Stimulated activated CD4-positive, alpha-beta T cell treated with anti-CD3 and anti-CD28 coated beads, Interleukin-2, amount 100 ng/mL, for 4 hours (primary cell): Measurements from ENCODE around the gene IQCE.

Experiments
- DNase-seq: peaks from one replicate; pipeline ENCODE4 v3.0.0-alpha.2; 2020; ENCODE audit warnings: low read depth

Gene IQCE

DNA sequence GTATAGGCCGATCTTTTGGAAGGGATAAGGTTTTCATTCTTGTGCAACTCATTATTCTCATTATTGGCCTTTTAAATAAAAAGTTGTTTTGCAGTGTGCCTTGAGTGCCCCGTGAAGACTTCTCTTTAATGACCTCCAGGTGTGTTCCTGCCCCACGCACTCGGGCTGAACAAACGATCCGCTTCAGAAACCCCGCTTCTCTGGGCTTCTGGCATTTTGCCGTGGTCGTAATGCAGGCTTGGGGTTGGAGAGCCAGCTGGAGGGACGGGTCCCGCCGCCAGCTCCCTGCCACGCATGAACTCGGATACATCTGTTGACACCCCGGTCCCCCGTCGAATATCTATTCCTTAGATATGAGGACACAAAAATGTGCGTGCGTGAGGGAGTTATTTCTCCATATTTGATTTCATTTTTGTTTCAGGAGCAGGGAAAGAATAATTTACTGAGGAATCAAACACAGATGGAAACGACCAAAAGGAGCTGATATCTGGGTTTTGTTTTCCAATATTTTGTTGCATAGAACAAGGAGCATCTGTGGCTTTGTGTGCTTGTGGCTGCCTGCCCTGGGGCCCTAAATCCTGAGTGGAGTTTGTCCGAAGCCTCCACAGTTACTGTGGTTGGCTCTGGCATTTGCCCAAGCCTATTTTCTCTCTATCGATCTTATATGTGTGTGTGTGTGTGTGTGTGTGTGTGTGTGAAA is 56.0 kb downstream of the IQCE start:
- no peak for DNase-seq

DNA sequence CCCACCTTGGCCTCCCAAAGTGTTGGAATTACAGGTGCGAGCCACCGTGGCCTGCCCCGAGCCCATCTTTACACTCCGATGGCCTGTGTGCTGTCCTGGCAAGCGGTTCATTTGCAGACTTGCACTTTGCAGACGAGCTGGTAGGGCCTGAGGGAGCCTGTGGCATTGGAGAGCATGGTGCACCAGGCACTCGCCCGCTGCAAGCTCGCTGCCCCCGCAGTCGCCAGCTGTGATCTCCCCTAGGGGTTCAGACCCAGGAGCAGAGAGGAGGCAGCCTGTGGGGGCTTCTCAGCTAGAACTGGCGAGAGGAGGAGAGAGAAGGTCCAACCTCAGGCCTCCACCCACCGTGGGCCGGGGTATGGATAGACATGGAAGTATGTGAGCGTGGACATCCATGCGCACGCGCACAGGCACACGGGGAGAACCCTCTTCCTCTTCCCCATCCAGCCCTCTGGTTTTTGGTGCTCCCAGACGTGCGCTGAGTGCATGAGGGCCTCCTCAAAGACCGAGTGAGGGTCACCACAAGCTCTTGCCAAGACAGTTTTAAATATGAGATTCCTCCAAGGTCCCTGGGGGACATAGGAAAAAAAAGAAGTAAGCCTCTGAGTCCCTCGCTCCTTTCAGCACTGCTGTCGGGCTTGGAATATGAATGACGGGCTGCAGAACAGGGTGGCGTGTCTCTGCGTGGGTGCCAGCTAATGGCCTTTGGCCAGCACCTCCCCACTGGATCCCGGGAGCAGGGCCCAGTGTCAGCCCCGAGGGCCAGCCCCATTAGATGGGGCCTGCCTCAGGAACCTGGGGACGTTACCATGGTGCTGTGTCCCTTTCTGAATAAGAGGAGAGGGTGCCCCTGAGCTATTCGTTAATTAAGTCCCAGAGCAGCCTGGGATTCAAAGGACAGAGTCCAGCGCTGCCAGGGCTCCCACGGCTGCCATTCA is 57.9 kb downstream of the IQCE start:
- DNase-seq, result no peak

DNA sequence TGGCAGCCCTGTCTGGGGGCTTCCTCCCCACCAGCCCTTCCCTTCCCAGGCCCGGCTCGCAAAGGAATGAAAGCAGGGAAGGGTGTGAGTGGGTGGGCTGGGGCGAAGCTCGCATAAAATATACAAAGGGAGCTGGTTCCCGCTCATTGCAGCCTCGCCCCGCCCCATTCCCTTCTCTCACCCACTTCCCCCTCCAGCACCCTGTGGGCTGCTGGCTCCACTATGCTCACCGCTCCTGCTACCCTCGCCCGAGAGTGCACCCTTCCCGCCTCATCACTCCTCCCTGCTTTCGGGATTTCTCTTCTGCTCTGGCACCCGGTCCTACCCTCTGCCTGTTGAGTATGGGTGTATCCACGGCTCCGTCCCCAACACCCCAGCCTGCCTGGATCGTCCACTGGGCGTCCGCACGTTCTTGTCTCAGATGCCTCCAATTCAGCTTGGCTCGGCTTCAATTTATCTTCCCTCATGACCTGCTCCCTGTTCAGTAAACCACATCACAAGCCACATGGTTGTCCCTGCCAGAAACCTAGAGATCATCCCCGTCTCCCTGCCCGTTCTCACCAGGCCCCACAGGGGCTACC is 58.6 kb downstream of the IQCE start:
- no peak for DNase-seq

DNA sequence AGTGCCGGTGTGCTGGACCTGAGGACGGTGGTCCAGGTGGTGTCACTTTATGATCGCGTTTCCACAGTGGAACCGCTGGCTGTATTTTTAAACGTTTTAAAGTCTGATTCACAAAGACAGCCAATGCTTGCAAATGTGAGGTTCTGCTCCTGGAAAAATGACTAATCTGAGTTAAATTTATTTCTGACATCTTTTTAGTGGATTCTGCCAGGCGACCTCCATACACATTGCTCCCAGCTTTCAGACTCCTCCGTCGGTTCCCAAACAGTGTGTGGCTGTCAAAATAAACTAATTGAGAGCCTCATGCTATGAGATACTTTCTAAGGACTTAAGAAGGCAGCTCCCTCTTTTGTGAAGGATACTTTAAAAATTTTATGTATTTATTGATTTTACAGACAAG is 60.3 kb downstream of the IQCE start:
- DNase-seq, result no peak

DNA sequence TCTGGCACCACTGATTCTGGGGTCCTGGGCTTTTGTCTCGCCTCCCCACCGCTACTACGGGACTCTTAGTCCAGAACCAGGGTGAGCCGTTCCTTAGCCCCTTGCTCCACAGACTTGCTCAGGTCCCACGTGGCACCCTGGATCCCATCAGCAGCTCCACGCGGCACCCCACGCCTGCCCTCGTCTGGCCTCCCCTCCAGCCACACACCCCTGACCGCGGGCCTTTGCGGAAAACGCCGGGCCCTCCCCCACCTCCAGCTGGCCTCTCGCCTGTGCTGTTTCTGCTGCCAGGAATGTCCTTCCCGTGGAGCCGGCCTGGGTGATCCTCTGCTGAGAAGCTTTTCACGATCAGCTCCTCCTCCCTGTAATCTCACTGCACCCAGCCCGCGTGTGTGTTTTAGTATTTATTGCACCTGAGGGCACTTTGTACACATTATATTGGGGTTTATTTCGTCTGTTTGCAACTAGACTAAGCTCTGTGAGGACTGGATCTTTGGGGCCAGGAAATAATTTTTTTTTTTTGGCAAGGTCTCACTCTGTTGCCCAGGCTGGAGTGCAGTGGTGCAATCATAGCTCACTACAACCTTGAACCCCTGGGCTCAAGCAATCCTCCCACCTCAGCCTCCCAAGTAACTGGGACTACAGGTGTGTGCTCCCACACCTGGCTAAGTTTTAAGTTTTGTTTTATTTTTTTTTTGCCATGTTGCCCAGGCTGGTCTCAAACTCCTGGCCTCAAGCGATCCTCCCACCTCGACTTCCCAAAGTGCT is 62.5 kb downstream of the IQCE start:
- no peak for DNase-seq

DNA sequence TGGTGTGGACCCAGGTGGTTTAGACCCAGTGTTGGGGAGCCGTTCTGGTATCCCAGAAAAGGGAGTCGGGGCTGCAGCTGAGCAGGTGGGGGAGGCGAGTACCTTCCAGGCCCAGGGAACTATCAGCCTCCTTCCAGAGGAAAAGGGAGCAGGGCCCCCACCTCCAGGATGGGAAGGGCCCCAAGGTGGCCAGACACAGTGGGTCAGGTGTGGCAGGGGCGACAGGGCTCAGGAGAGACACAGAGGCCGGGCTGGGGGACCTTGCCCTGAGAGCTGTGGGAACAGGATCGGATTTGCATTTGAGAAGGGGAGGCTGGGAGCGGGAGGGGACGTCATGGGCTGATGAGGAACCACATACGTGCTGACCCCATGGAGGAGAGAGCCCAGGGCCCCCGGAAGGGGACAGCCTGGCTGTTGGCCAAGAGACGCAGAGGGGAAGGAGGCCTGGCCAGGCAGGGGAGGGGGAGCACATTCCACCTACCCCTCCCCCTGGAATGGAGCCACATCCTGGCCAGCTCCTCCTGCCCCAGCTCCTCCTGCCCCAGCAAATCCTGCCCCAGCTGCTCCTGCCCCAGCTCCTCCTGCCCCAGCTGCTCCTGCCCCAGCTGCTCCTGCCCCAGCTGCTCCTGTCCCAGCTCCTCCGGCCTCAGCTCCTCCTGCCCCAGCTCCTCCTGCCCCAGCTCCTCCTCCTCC is 63.3 kb downstream of the IQCE start:
- DNase-seq, result no peak

DNA sequence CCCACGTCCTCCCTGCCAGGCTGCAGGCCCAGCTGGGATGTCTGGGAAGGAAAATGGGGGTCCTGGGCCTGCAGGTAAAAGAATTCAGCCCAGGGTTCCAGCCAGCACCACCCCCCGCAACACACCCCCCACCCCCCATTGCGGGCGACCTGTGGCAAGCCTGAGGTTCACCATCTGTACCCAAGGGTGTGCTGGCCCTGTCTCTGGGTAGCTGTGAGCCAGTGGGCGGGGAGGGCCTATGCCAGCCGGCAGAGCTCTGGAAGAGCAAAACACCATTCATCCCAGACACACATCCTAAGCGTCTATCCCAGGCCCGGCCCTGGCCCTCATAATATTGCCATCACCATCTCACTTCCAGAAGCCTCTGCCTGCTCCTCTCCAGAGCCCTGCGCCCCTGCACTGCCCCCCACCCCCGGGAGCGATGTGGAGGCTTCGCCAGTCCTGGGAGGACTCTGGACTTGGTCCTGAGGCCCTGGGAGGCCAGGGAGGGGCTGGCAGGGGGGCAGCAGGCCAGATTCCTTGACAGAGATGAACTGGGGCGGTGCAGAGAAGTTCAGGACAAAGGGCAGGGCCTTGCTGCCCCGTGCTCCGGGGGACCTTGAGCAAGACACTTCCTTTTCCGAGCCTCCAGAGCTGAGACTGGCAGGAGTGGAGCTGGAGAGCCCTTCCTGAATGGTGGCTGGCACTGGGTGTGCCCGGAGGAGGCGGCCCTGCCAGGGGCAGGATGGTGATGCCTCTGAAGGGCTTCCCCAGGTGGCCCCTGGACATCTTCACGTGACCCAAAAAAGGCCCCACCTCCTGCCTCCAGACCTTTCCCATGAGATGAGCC is 64.3 kb downstream of the IQCE start:
- no peak for DNase-seq

DNA sequence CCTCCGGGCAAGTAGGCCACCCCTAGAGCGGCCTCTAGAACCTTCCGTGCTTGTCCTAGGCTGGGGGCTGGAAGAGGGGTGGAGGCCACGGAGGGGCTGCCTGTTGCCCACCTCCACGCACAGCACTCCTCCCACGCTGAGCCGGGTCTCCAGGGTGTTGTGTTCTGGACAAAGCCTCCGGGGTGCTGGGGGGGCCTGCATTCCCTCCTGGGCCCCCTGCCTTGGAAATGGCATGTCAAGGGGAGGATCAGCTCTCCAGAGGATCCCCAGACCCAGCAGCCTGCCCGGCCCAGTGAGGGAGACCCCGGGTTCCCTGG is 64.9 kb downstream of the IQCE start:
- DNase-seq, result no peak

DNA sequence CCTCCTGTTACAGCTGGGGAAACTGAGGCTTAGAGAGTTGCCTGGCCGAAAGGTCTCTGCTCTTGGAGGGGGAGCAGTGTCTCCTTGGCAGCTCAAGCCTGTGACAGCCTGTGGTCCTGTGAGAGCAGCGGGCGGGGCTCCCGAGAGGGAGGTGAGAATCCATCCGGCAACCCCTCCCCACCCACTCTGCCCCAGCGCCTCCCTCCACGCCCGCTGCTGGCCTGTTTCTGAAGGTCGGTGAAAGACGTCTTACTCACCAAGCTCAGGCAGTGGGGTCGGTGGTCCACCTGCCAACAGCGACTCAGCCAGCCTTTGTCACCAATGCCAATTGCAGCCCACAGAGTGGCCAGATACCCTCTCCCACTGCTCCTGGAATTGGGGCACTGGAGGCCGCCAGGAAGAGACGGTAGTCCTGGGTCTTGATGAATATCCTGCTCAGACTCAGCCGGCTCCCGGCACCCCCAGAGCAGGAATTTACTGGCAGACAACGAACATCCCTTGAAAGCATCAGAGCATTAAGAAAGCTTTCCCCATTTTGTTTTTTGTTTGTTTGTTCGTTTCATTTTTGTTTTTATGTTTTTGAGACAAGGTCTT is 65.6 kb downstream of the IQCE start:
- DNase-seq, result no peak

DNA sequence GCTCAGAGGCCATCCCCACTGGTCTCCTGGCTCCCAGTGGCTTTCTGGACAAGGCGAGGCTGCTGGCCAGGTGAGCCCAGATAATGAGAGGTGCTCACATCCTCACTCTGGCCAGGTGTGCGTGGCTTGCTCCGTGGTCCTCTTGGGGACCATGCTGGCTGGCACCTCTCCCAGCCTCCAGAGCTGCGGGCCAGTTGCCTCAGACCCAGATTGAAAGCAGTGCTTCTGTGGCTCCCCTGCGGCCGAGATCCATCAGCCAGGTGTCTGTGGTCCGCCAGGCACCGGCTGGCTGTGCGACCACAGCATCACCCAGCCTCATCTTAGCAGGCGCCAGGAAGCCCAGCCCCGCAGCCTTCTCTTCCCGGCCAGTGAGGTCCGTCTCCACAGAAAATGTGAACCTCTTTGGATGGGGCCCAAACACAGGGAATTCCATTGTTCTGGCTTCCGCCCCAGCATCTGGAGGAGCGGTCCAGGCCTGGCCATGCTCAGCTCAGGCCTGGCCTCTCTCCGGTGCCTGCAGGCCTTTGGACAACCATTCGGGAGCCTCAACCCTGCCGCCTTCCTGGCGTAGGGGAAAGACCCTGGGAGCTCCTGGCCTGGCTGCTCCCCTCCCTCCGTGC is 67.8 kb downstream of the IQCE start:
- DNase-seq, result no peak

DNA sequence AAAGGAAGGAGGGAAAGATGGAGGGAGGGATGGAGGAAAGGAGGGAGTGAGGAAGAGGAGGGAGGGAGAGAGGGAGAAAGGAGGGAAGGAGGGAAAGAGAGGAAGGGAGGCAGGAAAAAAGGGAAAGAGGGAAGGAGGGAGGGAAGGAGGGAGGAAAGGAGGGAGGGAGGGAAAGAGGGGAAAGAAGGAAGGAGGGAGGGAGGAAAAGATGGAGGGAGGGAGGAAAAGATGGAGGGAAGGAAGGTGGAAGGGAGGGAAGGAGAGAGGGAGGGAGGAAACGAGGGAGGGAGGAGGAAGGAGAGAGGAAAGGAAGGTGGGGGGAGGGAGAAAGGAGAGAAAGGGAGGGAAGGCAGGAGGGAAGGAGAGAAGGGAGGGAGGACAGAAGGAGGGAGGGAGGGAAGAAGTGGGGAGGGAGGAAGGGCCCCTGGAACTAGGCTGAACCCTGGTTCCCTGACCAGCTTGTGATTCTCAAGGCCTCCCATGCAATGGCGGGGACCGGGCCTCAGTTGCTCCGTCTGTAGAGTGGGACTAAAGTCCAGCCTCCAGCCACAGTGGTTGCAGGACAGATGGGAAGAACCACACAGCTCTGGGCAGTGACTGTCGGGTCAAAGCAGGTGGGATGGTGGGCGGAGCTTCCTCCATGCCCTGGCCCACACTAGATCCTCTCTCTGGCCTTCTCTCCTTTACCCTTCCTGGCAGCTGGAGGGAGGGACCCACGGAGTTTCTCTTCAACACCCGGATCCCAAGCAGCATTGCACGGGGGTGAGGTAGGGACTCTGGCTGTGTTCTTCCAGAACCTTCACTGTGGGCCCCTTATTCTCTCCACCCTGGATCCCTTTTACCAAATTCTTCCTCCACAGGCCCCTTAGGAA is 68.7 kb downstream of the IQCE start:
- DNase-seq, result no peak

DNA sequence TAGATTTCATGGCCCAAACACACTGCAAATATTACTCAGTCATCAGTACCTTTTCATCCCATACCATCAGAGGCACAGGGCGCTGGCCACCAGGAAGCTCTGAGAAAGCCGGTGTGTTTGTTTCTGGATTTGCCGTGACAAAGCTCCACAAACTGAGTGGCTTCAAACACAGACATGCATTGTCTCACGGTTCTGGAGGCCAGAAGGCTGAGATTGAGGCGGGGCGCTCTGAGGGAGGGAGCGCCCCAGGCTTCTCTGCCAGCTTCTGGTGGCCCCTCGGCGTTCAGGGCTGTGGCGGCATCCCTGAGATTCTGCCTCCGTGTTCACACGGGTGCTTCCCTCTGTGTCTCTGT is 69.3 kb downstream of the IQCE start:
- DNase-seq, result no peak

DNA sequence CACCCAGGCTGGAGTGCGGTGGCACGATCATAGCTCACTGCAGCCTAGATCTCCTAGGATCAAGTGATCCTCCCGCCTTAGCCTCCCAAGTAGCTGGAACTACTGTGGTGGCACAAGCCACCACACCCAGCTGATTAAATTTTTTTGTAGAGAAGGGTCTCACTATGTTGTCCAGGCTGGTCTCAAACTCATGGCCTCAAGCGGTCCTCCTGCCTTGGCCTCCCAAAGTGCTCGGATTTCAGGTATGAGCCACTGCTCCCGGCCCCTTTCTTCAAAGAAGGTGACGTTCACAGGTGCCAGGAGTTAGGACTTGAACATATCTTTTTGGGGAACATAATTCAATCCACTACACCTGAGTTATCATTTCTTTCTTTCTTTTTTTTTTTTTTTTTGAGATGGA is 70.1 kb downstream of the IQCE start:
- no peak for DNase-seq

DNA sequence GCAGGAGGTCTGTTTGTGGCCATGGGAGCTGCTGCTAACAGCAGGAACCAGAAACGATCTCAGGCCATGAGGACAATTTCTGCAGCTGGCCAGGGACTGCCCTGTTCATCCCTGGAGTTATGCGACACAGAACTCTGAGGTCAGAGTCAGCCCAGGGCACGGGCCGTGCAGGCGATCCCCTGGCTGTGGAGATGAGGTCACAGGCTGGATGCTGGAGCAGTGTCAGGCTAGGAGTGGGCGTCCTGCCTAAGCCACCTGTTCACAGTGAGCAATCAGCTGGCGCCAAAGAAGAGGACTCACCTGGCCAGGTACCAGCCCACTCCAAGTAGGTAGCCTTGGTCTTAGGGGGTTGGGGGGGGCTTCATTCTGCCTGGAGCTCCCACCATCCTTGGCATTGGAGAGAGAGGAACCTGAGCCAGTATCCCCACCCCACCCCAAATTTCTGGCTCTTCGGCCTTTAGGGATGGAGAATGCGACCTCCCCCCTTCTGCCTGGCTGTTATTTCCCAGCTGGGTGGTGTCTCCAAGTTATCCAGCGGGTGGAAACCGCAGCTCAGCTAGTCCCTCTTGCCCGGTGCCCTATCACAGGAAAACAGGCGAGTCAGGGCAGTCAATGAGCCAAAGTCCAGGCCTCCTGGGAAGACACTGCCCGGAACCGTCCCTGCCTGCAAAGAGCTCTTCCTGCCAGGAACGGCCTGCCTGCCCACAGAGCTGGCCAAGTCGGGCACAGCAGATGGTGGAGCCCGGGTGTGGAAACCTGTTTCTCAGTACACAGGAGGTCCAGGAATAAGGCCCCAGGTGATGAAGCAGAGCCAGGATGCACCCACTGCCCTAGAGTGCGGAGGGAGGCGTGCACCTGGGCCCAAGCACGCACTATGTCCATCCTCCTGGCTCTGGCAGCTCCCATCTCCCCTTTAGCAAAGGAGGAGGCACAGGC is 71.2 kb downstream of the IQCE start:
- DNase-seq, result no peak

DNA sequence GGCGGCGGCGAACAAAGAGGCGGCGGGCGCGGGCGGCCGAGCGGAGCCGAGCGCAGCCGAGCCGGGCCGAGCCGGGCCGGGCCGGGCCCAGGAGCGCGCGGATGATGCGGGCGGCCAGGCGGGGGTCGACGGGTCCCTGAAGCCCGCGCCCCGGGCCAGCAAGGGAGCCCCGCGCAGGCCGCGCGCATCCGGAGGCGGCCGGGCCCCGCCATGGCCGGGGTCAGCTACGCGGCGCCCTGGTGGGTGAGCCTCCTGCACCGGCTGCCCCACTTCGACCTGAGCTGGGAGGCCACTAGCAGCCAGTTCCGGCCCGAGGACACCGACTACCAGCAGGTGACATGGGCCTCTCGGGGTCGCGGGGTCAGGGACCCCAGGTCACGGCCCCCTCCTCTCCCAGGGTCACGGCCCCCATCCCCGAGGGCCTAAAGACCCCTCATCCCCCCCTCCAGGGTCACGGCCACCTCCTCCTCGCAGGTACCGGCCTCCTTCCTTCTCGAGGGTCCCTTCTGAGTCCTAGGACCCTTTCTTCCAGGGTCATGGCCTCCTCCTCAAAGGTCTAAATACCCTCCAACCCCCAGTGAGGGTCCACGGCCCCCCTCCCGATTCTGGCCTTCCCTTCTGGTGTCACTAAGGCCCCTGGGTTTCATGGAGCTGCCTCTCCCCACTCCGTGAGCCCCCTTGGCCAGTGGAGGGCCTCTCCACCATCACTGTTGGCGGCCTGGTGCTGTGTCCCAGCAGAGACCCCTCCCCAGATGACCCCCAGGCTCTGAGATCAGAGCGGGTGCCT is 73.4 kb downstream of the IQCE start, which contains the start of gene TTYH3:
TSS of gene TTYH3 (plus strand) at position 41 of the 787 bp plus-strand sequence. CDS start at position 211, 170 bp downstream.
- no peak for DNase-seq

DNA sequence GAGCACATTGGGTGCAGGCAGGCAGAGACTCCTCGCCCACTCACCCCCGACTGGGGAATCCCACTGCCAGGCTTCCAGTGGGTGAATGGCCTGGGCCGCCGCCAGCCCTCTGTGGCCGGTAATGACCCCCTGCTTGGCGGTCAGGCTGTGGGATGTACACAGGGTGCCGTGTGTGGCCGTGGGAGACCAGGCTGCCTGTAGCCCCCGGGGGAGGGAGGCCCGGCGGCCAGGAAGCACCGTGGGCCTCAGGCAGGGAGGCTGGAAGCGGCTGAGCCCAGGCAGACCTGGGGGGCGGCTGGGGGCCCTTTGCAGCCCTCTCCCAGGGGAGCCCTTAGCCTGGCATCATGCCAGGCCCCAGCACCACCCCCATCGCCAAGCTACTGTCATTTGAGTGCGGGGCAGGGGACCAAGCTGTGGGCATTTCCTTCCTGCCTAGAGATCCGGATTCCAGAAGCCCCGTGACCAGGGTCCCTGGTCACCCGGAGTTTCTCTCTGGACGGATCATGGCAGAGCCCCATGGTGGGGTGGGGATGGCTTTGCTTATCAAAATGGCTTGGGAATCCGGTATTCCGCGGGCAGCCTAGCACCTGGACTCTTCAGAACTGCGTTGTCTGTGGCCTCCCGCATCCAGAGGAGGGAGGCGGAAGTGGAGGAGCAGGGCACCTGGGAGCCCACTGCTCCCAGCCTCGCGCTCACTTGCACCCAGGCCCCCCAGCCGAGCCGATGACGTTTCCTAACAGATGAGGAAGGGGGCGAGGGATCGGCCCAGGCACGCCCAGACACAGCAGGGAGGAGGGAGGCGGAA is 74.2 kb downstream of the IQCE start:
- peak; percentile 42 for DNase-seq
